MG63 (cell line): ENCODE measurements around the gene TGFBR3L. TPM values are rescaled to one million over a fixed set of nuclear protein-coding genes. Genes with fewer than 3 reads are reported as not detected.
"Not testable (repeated sequence)": the region's sequence is repeated elsewhere in the genome, so short reads cannot be mapped to it uniquely, and the experiment has no call there.

Source experiments
- DNase-seq: peaks from one replicate; pipeline ENCODE4 v3.0.0-alpha.2; 2020
- H3K27me3 ChIP-seq: fragments of 250-450 bp; sonication (Bioruptor Pico); 2 replicates; pipeline ENCODE4 v1.5.1; 2020; ENCODE audit warnings: mild to moderate bottlenecking, moderate library complexity
- H3K36me3 ChIP-seq: fragments of 250-450 bp; sonication (Bioruptor Pico); 2 replicates; pipeline ENCODE4 v1.5.1; 2020; ENCODE audit warnings: mild to moderate bottlenecking, moderate library complexity
- H3K4me3 ChIP-seq: fragments of 250-450 bp; sonication (Bioruptor Pico); 2 replicates; pipeline ENCODE4 v1.5.1; 2020; ENCODE audit warnings: mild to moderate bottlenecking, moderate library complexity
- H3K9me3 ChIP-seq: fragments of 250-450 bp; sonication (Bioruptor Pico); 2 replicates; pipeline ENCODE4 v1.5.1; 2020; ENCODE audit warnings: mild to moderate bottlenecking, moderate library complexity
- total RNA-seq: library from RNA; depleted of rRNA; stranded (reverse); fragments of >200 nt; shearing (Covaris generic); gene quantifications from 2 replicates; pipeline ENCODE4 v1.2.3, GENCODE V29; 2014; ENCODE audit warnings: low replicate concordance

The TGFBR3L gene
- total RNA-seq, 1 experiment from 2014 or later, result 0.46 TPM

GRCh38 chr19:7874076-7874896, 40.3 kb upstream of the TGFBR3L start, which contains the start of gene PRR36:
Gene PRR36 (minus strand): TSS chr19:7874390. CDS start chr19:7873689, 701 bp downstream.
- Histone ChIP-seq H3K4me3 (peak within 1 kb of the TSS; percentile 27), H3K36me3 (no peaks in the 10 kb centered on the region), H3K27me3 (peaks cover 24% of the 10 kb centered on the region), H3K9me3 (no peaks in the 10 kb centered on the region)
- peak; percentile 43 for DNase-seq

- no peaks in the 10 kb centered on the region for H3K9me3 ChIP-seq
- DNase-seq, result no peak
- H3K4me3 ChIP-seq, result no peak overlapping the region
- peaks cover 24% of the 10 kb centered on the region for H3K27me3 ChIP-seq
- no peaks in the 10 kb centered on the region for H3K36me3 ChIP-seq
These were observed 39.7 kb upstream of the TGFBR3L start for GRCh38 chr19:7874897-7875273.

GRCh38 chr19:7877249-7877836, 37.3 kb upstream of the TGFBR3L start:
- peaks cover 29% of the 10 kb centered on the region for H3K27me3 ChIP-seq
- no peaks in the 10 kb centered on the region for H3K36me3 ChIP-seq
- DNase-seq, result no peak
- H3K4me3 ChIP-seq, result no peak overlapping the region
- H3K9me3 ChIP-seq, result peaks cover 2% of the 10 kb centered on the region; the same call in 1 of the 2 replicates

- no peak for DNase-seq
These were observed 35.4 kb upstream of the TGFBR3L start for GRCh38 chr19:7879111-7879807.

GRCh38 chr19:7879836-7880235, 34.8 kb upstream of the TGFBR3L start:
- Histone ChIP-seq H3K9me3 (peaks cover 2% of the 10 kb centered on the region; the same call in 1 of the 2 replicates), H3K36me3 (no peaks in the 10 kb centered on the region), H3K4me3 (no peak overlapping the region), H3K27me3 (peaks cover 6% of the 10 kb centered on the region)
- DNase-seq, result no peak

More at GRCh38 chr19:7879111-7879807, 35.4 kb upstream of the TGFBR3L start:
- H3K4me3 ChIP-seq, result no peak overlapping the region
- H3K27me3 ChIP-seq, result peaks cover 11% of the 10 kb centered on the region
- H3K36me3 ChIP-seq, result no peaks in the 10 kb centered on the region
- H3K9me3 ChIP-seq, result peaks cover 2% of the 10 kb centered on the region; the same call in 1 of the 2 replicates

GRCh38 chr19:7881910-7882309, 32.7 kb upstream of the TGFBR3L start:
- no peaks in the 10 kb centered on the region for H3K36me3 ChIP-seq
- no peak overlapping the region for H3K4me3 ChIP-seq
- no peak for DNase-seq
- peaks cover 2% of the 10 kb centered on the region; the same call in 1 of the 2 replicates for H3K9me3 ChIP-seq
- H3K27me3 ChIP-seq, result peaks cover 5% of the 10 kb centered on the region; the same call in 1 of the 2 replicates

GRCh38 chr19:7883105-7883504, 31.5 kb upstream of the TGFBR3L start:
- no peak for DNase-seq
- Histone ChIP-seq H3K4me3 (no peak overlapping the region), H3K27me3 (peaks cover 5% of the 10 kb centered on the region; the same call in 1 of the 2 replicates), H3K9me3 (peaks cover 2% of the 10 kb centered on the region; the same call in 1 of the 2 replicates), H3K36me3 (no peaks in the 10 kb centered on the region)

GRCh38 chr19:7883796-7884570, 30.6 kb upstream of the TGFBR3L start:
- DNase-seq, result peak; percentile 50
- no peak overlapping the region for H3K4me3 ChIP-seq
- H3K9me3 ChIP-seq, result peaks cover 2% of the 10 kb centered on the region; the same call in 1 of the 2 replicates
- peaks cover 5% of the 10 kb centered on the region; the same call in 1 of the 2 replicates for H3K27me3 ChIP-seq
- no peaks in the 10 kb centered on the region for H3K36me3 ChIP-seq

- H3K4me3 ChIP-seq, result no peak overlapping the region
- no peak for DNase-seq
- peaks cover 2% of the 10 kb centered on the region; the same call in 1 of the 2 replicates for H3K9me3 ChIP-seq
- peaks cover 5% of the 10 kb centered on the region; the same call in 1 of the 2 replicates for H3K27me3 ChIP-seq
- H3K36me3 ChIP-seq, result no peaks in the 10 kb centered on the region
These were observed 28.8 kb upstream of the TGFBR3L start for GRCh38 chr19:7885818-7886217.

GRCh38 chr19:7887408-7888144, 27.1 kb upstream of the TGFBR3L start:
- no peaks in the 10 kb centered on the region for H3K9me3 ChIP-seq
- H3K4me3 ChIP-seq, result peak overlapping the region; percentile 89
- DNase-seq, result no peak
- no peaks in the 10 kb centered on the region for H3K27me3 ChIP-seq
- no peaks in the 10 kb centered on the region for H3K36me3 ChIP-seq

GRCh38 chr19:7888145-7888825, 26.3 kb upstream of the TGFBR3L start, which contains the start of gene LRRC8E:
Gene LRRC8E (plus strand): TSS chr19:7888510. CDS start chr19:7895604, 7,094 bp downstream.
- no peaks in the 10 kb centered on the region for H3K27me3 ChIP-seq
- H3K36me3 ChIP-seq, result no peaks in the 10 kb centered on the region
- DNase-seq, result peak; percentile 95
- H3K9me3 ChIP-seq, result no peaks in the 10 kb centered on the region
- peak within 1 kb of the TSS; percentile 89 for H3K4me3 ChIP-seq

GRCh38 chr19:7888826-7889217, 25.8 kb upstream of the TGFBR3L start:
- Histone ChIP-seq H3K36me3 (no peaks in the 10 kb centered on the region; the same call in 1 of the 2 replicates), H3K9me3 (no peaks in the 10 kb centered on the region), H3K4me3 (peak overlapping the region; percentile 89), H3K27me3 (no peaks in the 10 kb centered on the region)
- DNase-seq, result no peak

GRCh38 chr19:7893362-7894101, 21.1 kb upstream of the TGFBR3L start:
- not testable (repeated sequence) for H3K4me3 ChIP-seq, H3K9me3 ChIP-seq, DNase-seq, H3K27me3 ChIP-seq
- peaks cover 12% of the 10 kb centered on the region for H3K36me3 ChIP-seq

- Histone ChIP-seq H3K36me3 (peaks cover 24% of the 10 kb centered on the region), H3K9me3 (no peaks in the 10 kb centered on the region), H3K27me3 (no peaks in the 10 kb centered on the region), H3K4me3 (no peak overlapping the region)
- DNase-seq, result no peak
These were observed 19.9 kb upstream of the TGFBR3L start for GRCh38 chr19:7894612-7895309.
